Tibial nerve (tissue), 4 donors: Measurements from ENCODE around the gene FATE1. TPM values are rescaled to one million over a fixed set of nuclear protein-coding genes. Genes with fewer than 3 reads are reported as not detected.

Source experiments
- DNase-seq, 2 donors: peaks; one replicate each; pipeline ENCODE4 v3.0.0-alpha.2; 2019; ENCODE audit warnings: low spot score in 2 of 2
- H3K27ac ChIP-seq, 4 donors: fragments of 200-600 bp; sonication (generic) in 3 of 4; one replicate each; pipeline ENCODE4 v1.5.1; 2017 to 2019; ENCODE audit warnings: mild to moderate bottlenecking in 1 of 4
- H3K27me3 ChIP-seq, 2 donors: fragments of 200-600 bp; sonication (generic) in 1 of 2; one replicate each; pipeline versions ENCODE4 v1.5.1 to v1.6.0; 2017 to 2019
- H3K36me3 ChIP-seq, 3 donors: fragments of 200-600 bp; sonication (generic); one replicate each; pipeline ENCODE4 v1.5.1; 2018 to 2019
- H3K4me1 ChIP-seq, 4 donors: fragments of 200-600 bp; sonication (generic) in 3 of 4; one replicate each; pipeline ENCODE4 v1.5.1; 2017 to 2019
- H3K4me3 ChIP-seq, 4 donors: fragments of 200-600 bp; sonication (generic) in 3 of 4; one replicate each; pipeline ENCODE4 v1.5.1; 2017 to 2019; ENCODE audit warnings: mild to moderate bottlenecking in 1 of 4, moderate library complexity in 1 of 4
- H3K9me3 ChIP-seq, 4 donors: fragments of 200-600 bp; sonication (generic) in 3 of 4; one replicate each; pipeline ENCODE4 v1.5.1; 2017 to 2019
- CTCF ChIP-seq, 5 experiments: fragments of 200-600 bp in 3 of 5; fragments of 450-650 bp in 2 of 5; sonication (generic) in 3 of 5; IDR thresholded peaks; one replicate each; pipeline ENCODE4 v1.5.1; 2016 to 2019; ENCODE audit warnings: antibody characterized with exemption in 5 of 5, mild to moderate bottlenecking in 3 of 5, moderate library complexity in 2 of 5
- EP300 ChIP-seq, 2 donors: sonication (generic); formaldehyde crosslinking; IDR thresholded peaks; one replicate each; pipeline ENCODE4 v1.6.1; 2017; ENCODE audit warnings: antibody characterized with exemption in 2 of 2, mild to moderate bottlenecking in 1 of 2
- POLR2A ChIP-seq, 2 donors: fragments of 450-650 bp; IDR thresholded peaks; one replicate each; pipeline ENCODE4 v1.6.1; 2017; ENCODE audit warnings: antibody characterized with exemption in 2 of 2, mild to moderate bottlenecking in 2 of 2, moderate library complexity in 2 of 2
- WGBS, 2 donors: methylation state at CpG; one replicate each; pipeline ENCODE4 v1.1.5; 2018; 5-methylcytosine and 5-hydroxymethylcytosine counted together
- total RNA-seq, 4 donors: library from RNA; depleted of rRNA; stranded (reverse); fragments of >200 nt; gene quantifications; one replicate each; pipeline ENCODE4 v1.1.0, GENCODE V29; 2016

Gene FATE1
- total RNA-seq, 4 donors from 2014 or later = not detected

GRCh38 chrX:151752847-151753246, 37.0 kb downstream of the FATE1 start:
- Histone ChIP-seq H3K36me3 (no peaks in the 10 kb centered on the region), H3K4me1 (peaks cover 0 to 11% (median 0%) of the 10 kb centered on the region in 4 donors), H3K27ac (no peak overlapping the region), H3K27me3 (peaks cover 0 to 12% of the 10 kb centered on the region in 2 donors), H3K4me3 (no peak overlapping the region), H3K9me3 (no peaks in the 10 kb centered on the region)
- WGBS, 2 donors = 67 to 68% methylated on average over 5 of the region's 5 CpGs
- TF ChIP-seq EP300 (IDR thresholded peaks at IDR 0.05) (no peak), CTCF (IDR thresholded peaks at IDR 0.05) (no peak)
- no peak for DNase-seq

- DNase-seq = peak; percentile 20 to 34
- no peaks in the 10 kb centered on the region for H3K9me3 ChIP-seq
- H3K4me3 ChIP-seq = no peak overlapping the region
- H3K36me3 ChIP-seq = no peaks in the 10 kb centered on the region
- TF ChIP-seq CTCF (IDR thresholded peaks at IDR 0.05) (peak; percentile 59 to 82 (median 75)), EP300 (IDR thresholded peaks at IDR 0.05) (no peak)
- WGBS, 2 donors = 20 to 80% methylated on average over 1 to 21 of the region's 22 CpGs
- peaks cover 0 to 12% of the 10 kb centered on the region in 2 donors for H3K27me3 ChIP-seq
- no peak overlapping the region for H3K27ac ChIP-seq
- peaks cover 0 to 11% (median 0%) of the 10 kb centered on the region in 4 donors for H3K4me1 ChIP-seq
Observed at GRCh38 chrX:151753313-151754046, 37.6 kb downstream of the FATE1 start.

GRCh38 chrX:151754047-151754429, 38.2 kb downstream of the FATE1 start:
- no peak overlapping the region for H3K4me3 ChIP-seq
- no peaks in the 10 kb centered on the region for H3K9me3 ChIP-seq
- WGBS, 2 donors = 76% methylated on average over 6 of the region's 6 CpGs; no CpG with 5 or more reads in 1 of the 2 donors
- H3K27me3 ChIP-seq = peaks cover 0 to 12% of the 10 kb centered on the region in 2 donors
- H3K27ac ChIP-seq = no peak overlapping the region
- DNase-seq = no peak
- TF ChIP-seq EP300 (IDR thresholded peaks at IDR 0.05) = no peak
- no peak for TF ChIP-seq CTCF (IDR thresholded peaks at IDR 0.05)
- TF ChIP-seq POLR2A (IDR thresholded peaks at IDR 0.05) = no peak
- no peaks in the 10 kb centered on the region for H3K36me3 ChIP-seq
- H3K4me1 ChIP-seq = peaks cover 0 to 11% (median 0%) of the 10 kb centered on the region in 4 donors

- TF ChIP-seq POLR2A (IDR thresholded peaks at IDR 0.05) (no peak), CTCF (IDR thresholded peaks at IDR 0.05) (no peak), EP300 (IDR thresholded peaks at IDR 0.05) (no peak)
- Histone ChIP-seq H3K4me3 (no peak overlapping the region), H3K4me1 (peaks cover 0 to 11% (median 0%) of the 10 kb centered on the region in 4 donors), H3K36me3 (no peaks in the 10 kb centered on the region), H3K27ac (no peak overlapping the region), H3K9me3 (no peaks in the 10 kb centered on the region), H3K27me3 (peaks cover 0 to 12% of the 10 kb centered on the region in 2 donors)
- DNase-seq = no peak
- WGBS, 2 donors = 54 to 66% methylated on average over 11 of the region's 11 CpGs
Observed at GRCh38 chrX:151754641-151755215, 38.9 kb downstream of the FATE1 start.

GRCh38 chrX:151759041-151759708, 43.3 kb downstream of the FATE1 start:
- Histone ChIP-seq H3K4me1 (no peaks in the 10 kb centered on the region), H3K27me3 (no peaks in the 10 kb centered on the region), H3K4me3 (no peak overlapping the region), H3K9me3 (no peaks in the 10 kb centered on the region), H3K36me3 (no peaks in the 10 kb centered on the region), H3K27ac (no peak overlapping the region)
- TF ChIP-seq EP300 (IDR thresholded peaks at IDR 0.05) (no peak), POLR2A (IDR thresholded peaks at IDR 0.05) (no peak), CTCF (IDR thresholded peaks at IDR 0.05) (no peak)
- DNase-seq = no peak
- 84 to 98% methylated on average over 8 to 11 of the region's 11 CpGs for WGBS, 2 donors
